ENCODE results near the gene CNPY1. TPM values are rescaled to one million over a fixed set of nuclear protein-coding genes. Genes with fewer than 3 reads are reported as not detected.
A peak's percentile ranks its signal among the peaks of the same experiment; 100 is the strongest.

The CNPY1 gene
- total and polyA plus RNA-seq, 5 experiments from 2014 or later: not detected

DNA sequence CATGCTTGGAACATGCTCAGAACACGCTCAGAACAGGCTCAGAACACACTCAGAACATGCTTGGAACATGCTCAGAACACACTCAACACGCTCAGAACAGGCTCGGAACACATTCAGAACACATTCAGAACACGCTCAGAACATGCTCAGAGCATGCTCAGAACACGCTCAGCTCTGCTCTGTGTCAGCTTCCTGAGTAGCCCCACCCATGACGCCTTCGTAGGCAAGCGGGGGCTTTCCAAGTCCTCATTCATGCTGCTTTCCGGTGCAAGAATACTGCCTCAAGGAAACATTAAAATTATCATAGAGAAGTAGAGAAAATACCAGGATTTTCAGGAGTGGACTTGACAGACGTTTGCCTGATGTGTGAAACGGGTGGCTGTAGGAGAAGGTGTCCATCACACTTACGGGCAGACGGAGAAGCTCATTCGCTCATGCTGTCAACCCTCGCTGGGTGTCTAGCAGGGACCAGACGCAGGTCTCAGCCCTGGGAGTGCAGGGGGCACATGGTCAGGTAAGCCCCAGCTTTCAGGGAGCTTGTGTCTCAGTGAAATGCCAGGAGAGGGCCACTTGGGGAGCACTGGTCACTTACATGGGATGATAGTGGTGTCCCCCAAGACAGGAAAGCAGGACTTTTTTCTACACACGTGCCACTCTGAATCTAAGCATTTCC is 63.7 kb downstream of the CNPY1 start:
- DNase-seq: no peak
- Mint-ChIP-seq H3K9me3 (no peaks in the 10 kb centered on the region), H3K36me3 (no peaks in the 10 kb centered on the region), H3K4me1 (peaks cover 0 to 8% (median 5%) of the 10 kb centered on the region in 4 donors), H3K27me3 (peaks cover 21 to 49% (median 34%) of the 10 kb centered on the region in 5 donors), H3K27ac (peak overlapping the region in 3 of 10 donors; percentile 20 to 70 (median 54)), H3K4me3 (peak overlapping the region in 4 of 10 donors; percentile 34 to 65 (median 41))
- ATAC-seq: peak; percentile 50 to 57
- POLR2A ChIA-PET: no interaction called here

DNA sequence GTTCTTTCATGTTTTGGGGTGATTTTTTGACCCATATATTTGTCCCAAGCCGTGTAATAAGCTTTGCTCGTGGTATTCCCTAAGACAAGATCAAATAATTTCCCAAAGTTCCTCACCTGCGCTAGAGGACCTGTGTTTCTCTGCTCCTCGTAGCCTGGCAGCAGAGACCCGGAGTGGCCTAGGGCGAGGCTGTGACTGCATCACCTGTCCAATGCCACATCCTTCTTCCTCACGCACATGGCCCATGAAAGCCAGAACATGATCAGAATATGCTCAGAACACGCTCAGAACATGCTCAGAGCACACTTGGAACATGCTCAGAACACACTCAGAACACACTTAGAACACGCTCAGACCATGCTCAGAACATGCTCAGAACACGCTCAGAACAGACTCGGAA is 64.6 kb downstream of the CNPY1 start:
- Mint-ChIP-seq H3K4me3 (no peak overlapping the region), H3K27ac (peak overlapping the region in 1 of 10 donors; percentile 7), H3K27me3 (peaks cover 25 to 52% (median 36%) of the 10 kb centered on the region in 5 donors), H3K36me3 (no peaks in the 10 kb centered on the region), H3K9me3 (peaks cover 0 to 3% (median 0%) of the 10 kb centered on the region in 9 donors), H3K4me1 (peaks cover 0 to 8% (median 5%) of the 10 kb centered on the region in 4 donors)
- DNase-seq (no peak), ATAC-seq (no peak)
- POLR2A ChIA-PET: no interaction called here

DNA sequence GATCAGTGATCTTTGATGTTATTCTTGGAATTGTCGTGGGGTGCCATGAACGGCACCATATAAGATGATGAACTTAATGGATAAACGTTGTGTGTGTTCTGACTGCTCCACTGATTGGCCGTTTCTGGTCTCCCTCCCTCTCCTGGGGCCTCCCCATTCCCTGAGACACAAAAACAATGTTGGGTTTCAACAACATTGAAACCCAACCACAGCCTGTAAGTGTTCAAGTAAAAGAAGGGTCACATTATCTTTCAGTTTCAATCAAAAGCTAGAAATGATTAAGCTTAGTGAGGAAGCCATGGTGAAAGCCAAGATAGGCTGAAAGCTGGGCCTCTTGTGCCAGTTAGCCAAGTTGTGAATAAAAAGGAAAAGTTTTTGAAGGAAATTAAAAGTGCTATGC is 68.9 kb downstream of the CNPY1 start:
- Mint-ChIP-seq H3K4me1 (peaks cover 0 to 10% (median 1%) of the 10 kb centered on the region in 4 donors), H3K4me3 (no peak overlapping the region), H3K27ac (peak overlapping the region in 1 of 10 donors; percentile 51), H3K9me3 (peaks cover 0 to 10% (median 3%) of the 10 kb centered on the region in 9 donors), H3K27me3 (peaks cover 50 to 71% (median 67%) of the 10 kb centered on the region in 5 donors), H3K36me3 (peaks cover 0 to 8% (median 0%) of the 10 kb centered on the region in 3 donors)
- DNase-seq (no peak), ATAC-seq (no peak)
- POLR2A ChIA-PET: no interaction called here

DNA sequence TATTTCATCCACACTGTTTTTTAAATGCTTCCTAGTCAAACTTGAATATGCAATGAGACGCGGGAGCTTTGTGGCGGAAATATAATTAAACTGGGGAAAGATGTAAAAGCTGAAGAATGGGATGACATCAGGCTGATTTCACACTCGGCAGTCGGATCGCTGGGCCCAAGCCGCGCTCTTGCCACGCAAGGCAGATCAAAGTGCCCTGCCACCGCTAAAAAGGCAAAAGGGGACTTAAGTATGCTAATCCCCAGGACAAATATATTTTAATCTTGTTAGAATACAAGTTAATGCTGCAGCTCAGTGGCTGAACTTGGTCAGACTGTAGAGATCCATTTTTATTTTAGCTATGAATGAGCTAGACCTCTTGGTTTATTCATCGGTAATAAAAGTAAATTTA is 74.6 kb downstream of the CNPY1 start:
- Mint-ChIP-seq H3K36me3 (peaks cover 0 to 8% (median 0%) of the 10 kb centered on the region in 3 donors), H3K4me3 (no peak overlapping the region), H3K4me1 (peaks cover 5 to 29% (median 16%) of the 10 kb centered on the region in 4 donors), H3K27ac (peak overlapping the region in 1 of 10 donors; percentile 84), H3K9me3 (peaks cover 0 to 10% (median 2%) of the 10 kb centered on the region in 9 donors), H3K27me3 (peaks cover 61 to 93% (median 77%) of the 10 kb centered on the region in 5 donors)
- DNase-seq (no peak), ATAC-seq (no peak)
- POLR2A ChIA-PET: interaction anchor here (0.6 kb wide), 1 partner anchor 9 kb away, joined by 4 read pairs; no protein-coding TSS in a partner anchor

DNA sequence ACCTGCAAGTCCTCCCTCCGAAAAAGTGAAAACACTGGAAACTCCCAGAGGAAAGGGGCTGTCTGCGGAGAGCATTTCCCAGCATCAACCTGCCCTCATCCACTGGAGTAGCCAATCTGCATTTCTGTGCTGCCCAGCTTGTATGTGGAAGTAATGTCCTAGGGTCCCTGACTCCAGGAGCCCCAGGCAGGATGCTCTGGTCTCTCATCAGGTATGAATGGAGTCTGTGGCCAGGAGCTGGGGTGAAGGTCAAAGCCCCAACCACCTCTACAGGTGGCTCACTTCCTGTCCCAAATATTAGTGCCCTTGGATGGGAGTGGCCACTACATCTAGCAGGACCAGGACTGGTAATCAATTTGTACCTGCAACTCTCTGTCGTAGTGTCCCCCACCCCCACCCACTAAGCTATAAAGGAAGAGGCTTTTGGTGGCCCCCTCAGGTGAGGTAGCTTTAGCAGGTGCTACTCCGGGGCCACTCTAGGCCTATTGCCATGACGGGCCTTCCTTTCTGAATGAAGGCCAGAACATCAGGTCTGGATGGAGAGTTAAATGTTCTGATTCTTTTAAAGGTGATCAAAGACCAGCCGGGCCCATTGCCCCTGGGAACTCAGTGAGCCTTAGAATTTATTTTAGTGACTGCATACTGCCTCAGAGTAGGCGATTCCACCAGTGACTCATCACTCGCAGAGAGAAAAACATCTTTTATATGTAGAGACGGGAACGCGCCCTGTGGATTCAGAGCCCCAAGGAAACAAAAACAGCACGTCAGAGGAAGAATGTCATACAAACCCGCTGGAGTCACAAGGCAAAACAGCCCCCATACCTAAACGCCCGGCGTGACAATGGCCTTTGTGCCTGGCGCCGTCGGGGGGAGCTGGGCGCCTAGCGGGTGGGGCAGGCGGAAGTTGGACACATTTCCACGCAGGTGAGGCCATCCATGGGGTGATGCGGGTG is 75.4 kb downstream of the CNPY1 start:
- no peak overlapping the region for H3K4me3 Mint-ChIP-seq
- ATAC-seq (no peak), DNase-seq (no peak)
- H3K36me3 Mint-ChIP-seq: peaks cover 0 to 3% (median 0%) of the 10 kb centered on the region in 3 donors
- no peak overlapping the region for H3K27ac Mint-ChIP-seq
- peaks cover 0 to 6% (median 2%) of the 10 kb centered on the region in 9 donors for H3K9me3 Mint-ChIP-seq
- peaks cover 5 to 29% (median 19%) of the 10 kb centered on the region in 4 donors for H3K4me1 Mint-ChIP-seq
- H3K27me3 Mint-ChIP-seq: peaks cover 56 to 92% (median 71%) of the 10 kb centered on the region in 5 donors
- POLR2A ChIA-PET: interaction anchor here (0.6 kb wide), 1 partner anchor 9 kb away, joined by 4 read pairs; no protein-coding TSS in a partner anchor

DNA sequence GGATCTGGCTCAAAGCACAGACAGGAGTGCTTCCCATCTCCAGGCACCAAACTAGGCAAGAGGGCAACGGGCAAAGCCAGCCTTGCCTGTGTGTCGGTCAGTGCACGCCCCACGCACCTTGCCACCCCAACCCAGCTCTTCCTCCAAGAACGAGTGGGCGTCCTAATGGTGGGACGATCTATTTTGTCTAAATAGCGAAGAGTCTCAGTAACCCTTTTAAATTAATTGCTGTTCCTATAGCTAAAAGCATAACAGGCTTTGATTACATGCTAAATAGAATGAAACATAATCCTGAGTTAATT is 76.2 kb downstream of the CNPY1 start:
- H3K27me3 Mint-ChIP-seq: peaks cover 53 to 91% (median 70%) of the 10 kb centered on the region in 5 donors
- no peak overlapping the region for H3K4me3 Mint-ChIP-seq
- ATAC-seq (no peak), DNase-seq (no peak)
- peaks cover 5 to 30% (median 24%) of the 10 kb centered on the region in 4 donors for H3K4me1 Mint-ChIP-seq
- H3K36me3 Mint-ChIP-seq: no peaks in the 10 kb centered on the region
- H3K9me3 Mint-ChIP-seq: peaks cover 0 to under 1% (median 0%) of the 10 kb centered on the region in 9 donors
- H3K27ac Mint-ChIP-seq: no peak overlapping the region
- POLR2A ChIA-PET: no interaction called here

DNA sequence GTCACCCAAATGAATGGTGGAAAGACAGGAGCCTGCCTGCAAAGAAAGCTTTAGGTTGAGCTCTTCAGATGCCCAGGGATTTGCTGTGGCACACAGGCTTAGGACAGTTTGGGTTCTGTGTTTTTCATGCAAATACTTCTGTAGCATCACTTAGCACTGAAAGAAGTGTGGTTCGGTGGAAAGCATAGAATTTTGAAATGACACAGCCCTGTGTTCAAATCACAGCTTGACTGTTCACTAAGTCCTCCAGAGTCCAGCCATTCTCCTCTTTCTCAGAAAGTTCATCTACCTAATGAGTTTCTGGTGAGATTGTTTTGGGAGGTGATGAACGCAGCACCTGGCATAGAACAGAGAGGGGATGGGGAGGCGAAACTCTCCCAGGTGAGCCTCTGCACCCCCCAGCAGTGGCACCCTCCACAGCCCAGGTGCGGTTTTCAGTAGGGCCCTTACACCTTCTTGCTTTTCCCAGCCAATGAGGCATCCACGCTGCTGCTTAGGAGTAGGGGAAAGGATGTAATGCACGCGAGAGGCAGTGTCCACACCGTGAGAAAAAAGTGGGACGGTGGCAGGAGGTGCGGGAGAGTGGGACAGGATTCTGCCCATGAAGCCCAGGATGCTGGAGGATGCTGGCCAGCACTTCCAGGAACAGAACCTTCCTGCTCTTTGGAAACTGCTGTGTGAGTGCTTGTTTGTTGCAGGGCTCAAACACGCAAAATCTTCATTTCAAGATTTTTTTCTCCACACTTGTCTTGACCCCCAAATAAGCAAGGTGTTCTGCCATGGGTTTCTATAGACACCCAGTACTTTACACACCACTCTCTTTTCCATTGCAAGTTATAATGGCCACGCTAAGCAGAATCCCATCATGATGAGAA is 76.8 kb downstream of the CNPY1 start:
- no peak for ATAC-seq
- Mint-ChIP-seq H3K9me3 (no peaks in the 10 kb centered on the region), H3K27ac (no peak overlapping the region), H3K4me1 (peaks cover 5 to 34% (median 26%) of the 10 kb centered on the region in 4 donors), H3K27me3 (peaks cover 53 to 91% (median 71%) of the 10 kb centered on the region in 5 donors), H3K36me3 (no peaks in the 10 kb centered on the region), H3K4me3 (peak overlapping the region in 2 of 10 donors; percentile 41 to 60)
- POLR2A ChIA-PET: no interaction called here
- DNase-seq: no peak

DNA sequence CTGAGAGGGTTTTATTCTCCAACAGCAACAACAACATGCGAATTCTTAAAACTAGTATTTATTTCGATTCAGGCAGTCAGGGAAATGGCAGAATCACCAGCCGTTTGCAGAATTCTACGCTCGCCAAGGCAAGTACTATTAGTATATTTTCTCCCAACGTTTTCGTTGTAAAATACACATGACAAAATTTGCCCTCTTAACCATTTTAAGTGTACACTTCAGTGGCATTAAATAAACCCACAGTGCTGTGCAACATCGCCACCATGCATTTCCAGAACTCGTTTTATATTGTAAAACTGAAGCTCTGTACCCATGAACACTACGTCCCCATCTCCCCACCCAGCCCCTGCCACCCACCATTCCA is 77.6 kb downstream of the CNPY1 start:
- peak overlapping the region in 5 of 10 donors; percentile 7 to 60 (median 36) for H3K4me3 Mint-ChIP-seq

DNA sequence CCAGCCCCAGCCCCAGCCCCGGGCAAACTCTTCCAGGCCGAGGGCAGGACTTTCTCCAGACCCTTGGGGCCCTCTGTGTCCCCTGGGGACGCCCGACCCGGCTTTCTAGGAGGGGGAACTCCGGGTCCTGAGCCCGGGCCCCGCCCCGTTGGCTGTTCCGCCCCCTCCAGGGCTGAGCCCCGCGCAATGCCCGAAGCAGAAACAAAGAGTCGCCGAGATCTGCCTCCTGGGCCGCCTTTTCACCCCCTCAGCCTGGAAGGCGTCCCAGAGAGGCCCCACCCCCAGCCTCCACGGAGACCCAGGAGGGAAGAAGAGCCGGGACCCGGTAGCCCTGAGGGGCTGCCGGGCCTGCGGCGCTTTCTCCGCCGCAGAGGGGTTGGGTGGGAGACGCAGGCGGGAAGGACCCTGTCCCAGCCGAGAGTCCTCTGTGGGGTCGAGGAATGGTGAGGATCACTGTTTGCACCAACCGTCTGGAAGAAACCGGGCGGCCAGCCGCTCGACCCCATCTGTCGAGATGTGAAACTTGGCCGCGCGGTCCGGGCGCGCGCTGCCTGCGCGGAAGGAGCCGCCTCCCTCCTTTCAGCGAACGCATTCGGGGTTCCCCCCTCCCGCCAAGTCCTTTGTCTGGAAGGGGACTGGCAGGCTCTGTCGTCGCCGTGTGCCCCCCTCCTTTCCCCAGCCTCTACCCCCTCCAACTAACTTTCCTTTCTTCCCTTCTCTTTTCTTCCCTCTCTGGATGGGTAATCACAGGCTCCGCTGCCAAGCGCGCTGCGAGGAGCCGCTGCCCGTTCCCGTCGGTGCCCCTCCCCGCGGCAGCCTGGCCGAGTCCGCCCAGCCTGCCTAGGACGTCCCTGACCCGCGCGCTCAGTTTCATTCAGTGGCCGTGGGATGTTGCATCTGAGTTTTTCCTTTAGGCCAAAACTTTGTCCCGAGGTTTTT is 78.2 kb downstream of the CNPY1 start:
- Mint-ChIP-seq H3K27me3 (peaks cover 42 to 91% (median 66%) of the 10 kb centered on the region in 5 donors), H3K9me3 (no peaks in the 10 kb centered on the region), H3K36me3 (no peaks in the 10 kb centered on the region), H3K4me3 (peak overlapping the region in 5 of 10 donors; percentile 7 to 60 (median 36)), H3K27ac (no peak overlapping the region), H3K4me1 (peaks cover 5 to 34% (median 23%) of the 10 kb centered on the region in 4 donors)
- no peak for DNase-seq
- POLR2A ChIA-PET: no interaction called here
- no peak for ATAC-seq

More for the DNA sequence above, 77.6 kb downstream of the CNPY1 start:
- no peak for ATAC-seq
- Mint-ChIP-seq H3K9me3 (no peaks in the 10 kb centered on the region), H3K36me3 (no peaks in the 10 kb centered on the region), H3K4me1 (peaks cover 5 to 34% (median 26%) of the 10 kb centered on the region in 4 donors), H3K27me3 (peaks cover 46 to 91% (median 71%) of the 10 kb centered on the region in 5 donors), H3K27ac (no peak overlapping the region)
- no peak for DNase-seq
- POLR2A ChIA-PET: no interaction called here

DNA sequence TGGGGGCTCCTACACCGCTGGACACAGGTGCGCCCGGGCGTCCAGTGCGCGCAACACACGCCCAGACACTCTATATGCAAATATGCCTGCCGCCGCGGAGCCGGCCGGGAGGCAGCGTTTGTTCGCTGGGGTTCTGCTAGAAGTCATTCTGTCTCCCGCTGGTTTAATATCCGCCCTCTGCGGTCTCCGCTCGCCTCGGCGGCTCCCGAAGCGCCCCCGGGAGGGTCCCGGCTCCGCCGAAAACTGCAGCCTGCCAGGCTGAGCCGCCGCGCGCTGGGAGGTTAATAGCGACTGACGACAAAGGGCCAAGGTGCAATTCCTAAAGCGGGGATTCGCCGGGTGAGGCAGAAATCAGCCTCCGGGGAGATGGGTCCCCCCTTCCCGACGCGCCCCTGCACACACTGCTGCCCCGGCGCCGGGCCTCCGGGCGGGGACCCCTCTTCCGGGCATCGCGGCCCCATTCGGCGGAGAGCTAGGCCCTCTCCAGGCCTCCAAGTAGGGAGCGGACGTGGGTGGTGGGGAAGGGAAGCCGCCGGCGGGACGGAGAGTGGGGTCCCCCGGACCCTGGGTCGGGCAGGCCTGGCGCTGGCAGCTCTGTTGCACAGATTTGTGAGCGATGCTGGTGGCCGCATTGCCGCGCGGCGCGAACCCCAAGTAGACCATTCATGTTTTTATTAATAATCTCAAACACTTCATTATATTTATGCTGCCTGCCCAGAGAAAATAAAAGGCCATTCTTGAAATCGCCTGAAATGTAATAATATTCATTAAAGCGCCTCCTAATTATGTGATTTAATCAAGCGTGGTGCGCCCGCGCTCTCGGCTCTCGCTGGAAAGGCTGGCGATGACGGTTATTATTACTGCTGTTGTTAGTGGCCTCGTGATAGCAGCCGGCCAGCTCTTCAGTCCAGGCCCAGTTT is 79.3 kb downstream of the CNPY1 start:
- peak overlapping the region in 6 of 10 donors; percentile 33 to 60 (median 52) for H3K4me3 Mint-ChIP-seq
- ATAC-seq (peak; percentile 62 to 84), DNase-seq (peak in 3 of 10 donors; percentile 9 to 42 (median 27))
- H3K27me3 Mint-ChIP-seq: peaks cover 40 to 91% (median 65%) of the 10 kb centered on the region in 5 donors
- no peaks in the 10 kb centered on the region for H3K36me3 Mint-ChIP-seq
- no peak overlapping the region for H3K27ac Mint-ChIP-seq
- H3K9me3 Mint-ChIP-seq: no peaks in the 10 kb centered on the region
- peaks cover 6 to 31% (median 21%) of the 10 kb centered on the region in 4 donors for H3K4me1 Mint-ChIP-seq
- POLR2A ChIA-PET: no interaction called here

Data from naive thymus-derived CD8-positive, alpha-beta T cell (primary cell).